GM23338 (cell line): ENCODE measurements around the gene TNFAIP3.
"Not testable (repeated sequence)": the region's sequence is repeated elsewhere in the genome, so short reads cannot be mapped to it uniquely, and the experiment has no call there.

Experiments
- CTCF ChIP-seq, 2 experiments: fragments of 200-600 bp in 1 of 2; sonication (generic) in 1 of 2; conservative IDR thresholded peaks; 2 replicates each; pipeline versions ENCODE4 v1.5.1 to v1.6.1; 2016 to 2017; ENCODE audit warnings: antibody characterized with exemption in 2 of 2, low read depth in 2 of 2, mild to moderate bottlenecking in 2 of 2, moderate library complexity in 1 of 2
- EZH2 ChIP-seq: fragments of 200-600 bp; sonication (generic); IDR thresholded peaks from one replicate; pipeline ENCODE4 v1.8.0; 2017; ENCODE audit warnings: antibody characterized with exemption, mild to moderate bottlenecking, low read depth; ENCODE audit not compliant: unreplicated experiment
- EZH2phosphoT487 ChIP-seq: fragments of 200-600 bp; sonication (generic); IDR thresholded peaks from one replicate; pipeline ENCODE4 v1.8.1; 2018; ENCODE audit warnings: antibody characterized with exemption; ENCODE audit not compliant: unreplicated experiment
- JUNB ChIP-seq: IDR thresholded peaks from one replicate; pipeline ENCODE4 v1.6.1; 2016; ENCODE audit warnings: antibody characterized with exemption; ENCODE audit not compliant: unreplicated experiment
- TF ChIP-seq, protein P1 (sequence below): IDR thresholded peaks from one replicate; pipeline ENCODE4 v1.6.1; 2018; ENCODE audit warnings: antibody characterized with exemption; ENCODE audit not compliant: unreplicated experiment

DNA sequence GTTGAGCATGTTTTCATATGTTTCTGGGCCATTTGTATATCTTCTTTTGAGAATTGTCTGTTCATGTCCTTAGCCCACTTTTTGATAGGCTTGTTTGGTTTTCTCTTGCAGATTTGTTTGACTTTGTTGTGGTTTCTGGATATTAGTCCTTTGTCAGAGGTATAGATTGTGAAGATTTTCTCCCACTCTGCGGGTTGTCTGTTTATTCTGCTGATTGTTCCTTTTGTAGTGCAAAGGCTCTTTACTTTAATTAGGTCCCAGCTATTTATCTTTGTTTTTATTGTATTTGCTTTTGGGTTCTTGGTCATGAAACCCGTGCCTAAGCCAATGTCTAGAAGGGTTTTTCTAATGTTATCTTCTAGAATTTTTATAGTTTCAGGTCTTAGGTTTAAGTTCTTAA is 29.0 kb upstream of the TNFAIP3 start:
- not testable (repeated sequence) for TF ChIP-seq CTCF (conservative IDR thresholded peaks at IDR 0.05; ENCODE audit: low read depth in 2 of 2); JUNB; EZH2; EZH2phosphoT487
- TF ChIP-seq, protein P1, sequence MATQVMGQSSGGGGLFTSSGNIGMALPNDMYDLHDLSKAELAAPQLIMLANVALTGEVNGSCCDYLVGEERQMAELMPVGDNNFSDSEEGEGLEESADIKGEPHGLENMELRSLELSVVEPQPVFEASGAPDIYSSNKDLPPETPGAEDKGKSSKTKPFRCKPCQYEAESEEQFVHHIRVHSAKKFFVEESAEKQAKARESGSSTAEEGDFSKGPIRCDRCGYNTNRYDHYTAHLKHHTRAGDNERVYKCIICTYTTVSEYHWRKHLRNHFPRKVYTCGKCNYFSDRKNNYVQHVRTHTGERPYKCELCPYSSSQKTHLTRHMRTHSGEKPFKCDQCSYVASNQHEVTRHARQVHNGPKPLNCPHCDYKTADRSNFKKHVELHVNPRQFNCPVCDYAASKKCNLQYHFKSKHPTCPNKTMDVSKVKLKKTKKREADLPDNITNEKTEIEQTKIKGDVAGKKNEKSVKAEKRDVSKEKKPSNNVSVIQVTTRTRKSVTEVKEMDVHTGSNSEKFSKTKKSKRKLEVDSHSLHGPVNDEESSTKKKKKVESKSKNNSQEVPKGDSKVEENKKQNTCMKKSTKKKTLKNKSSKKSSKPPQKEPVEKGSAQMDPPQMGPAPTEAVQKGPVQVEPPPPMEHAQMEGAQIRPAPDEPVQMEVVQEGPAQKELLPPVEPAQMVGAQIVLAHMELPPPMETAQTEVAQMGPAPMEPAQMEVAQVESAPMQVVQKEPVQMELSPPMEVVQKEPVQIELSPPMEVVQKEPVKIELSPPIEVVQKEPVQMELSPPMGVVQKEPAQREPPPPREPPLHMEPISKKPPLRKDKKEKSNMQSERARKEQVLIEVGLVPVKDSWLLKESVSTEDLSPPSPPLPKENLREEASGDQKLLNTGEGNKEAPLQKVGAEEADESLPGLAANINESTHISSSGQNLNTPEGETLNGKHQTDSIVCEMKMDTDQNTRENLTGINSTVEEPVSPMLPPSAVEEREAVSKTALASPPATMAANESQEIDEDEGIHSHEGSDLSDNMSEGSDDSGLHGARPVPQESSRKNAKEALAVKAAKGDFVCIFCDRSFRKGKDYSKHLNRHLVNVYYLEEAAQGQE, result not testable (repeated sequence)
